Amygdala (tissue), 56 donors: ENCODE results near the gene CORO6.
A peak's percentile ranks its signal among the peaks of the same experiment; 100 is the strongest.

Source experiments
- DNase-seq, 56 donors: peaks; one replicate each; lab custom pipeline; 2025; lab: John Stamatoyannopoulos, UW

CORO6 gene

DNA sequence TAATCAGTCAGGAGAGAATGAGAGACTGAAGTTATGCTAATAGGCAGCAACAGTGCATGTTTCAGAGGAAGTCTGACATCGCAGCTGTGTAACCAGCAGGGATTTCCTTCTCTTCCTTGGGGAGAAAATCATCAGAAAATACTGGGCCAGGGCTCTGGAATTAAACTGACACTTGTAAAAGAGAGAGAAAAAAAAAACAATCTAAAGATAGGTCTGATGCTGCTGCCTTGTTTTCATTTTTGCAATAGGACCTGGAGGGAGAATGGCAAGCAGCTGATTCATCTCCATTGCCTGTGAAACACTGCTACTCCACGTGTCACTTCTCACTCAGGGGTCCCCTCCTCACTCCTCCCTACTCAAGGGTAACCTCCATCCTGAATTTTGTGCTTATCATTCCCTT, 17.7 kb upstream of the CORO6 start:
- no peak for DNase-seq

DNA sequence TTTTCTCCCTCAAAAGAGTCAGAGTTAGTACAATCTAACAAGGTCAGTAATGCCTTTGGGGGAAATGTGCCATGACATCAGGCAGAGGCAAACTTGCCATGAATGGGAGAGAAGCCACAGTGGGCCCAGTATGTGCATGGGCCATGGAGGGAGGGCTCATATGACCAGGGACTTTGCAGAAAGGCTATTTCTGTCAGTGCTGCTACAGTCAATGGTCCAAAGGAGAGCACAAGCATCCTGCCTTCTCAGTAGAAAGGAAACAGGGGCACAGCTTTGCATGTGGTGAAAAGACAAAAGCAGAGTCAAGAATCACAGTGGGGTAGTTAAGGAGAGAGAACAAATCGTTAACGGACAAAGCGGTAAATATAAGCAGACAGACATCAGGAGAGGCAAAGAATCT, 11.2 kb upstream of the CORO6 start:
- peak in 3 of 56 donors; percentile 12 to 24 (median 23) for DNase-seq

DNA sequence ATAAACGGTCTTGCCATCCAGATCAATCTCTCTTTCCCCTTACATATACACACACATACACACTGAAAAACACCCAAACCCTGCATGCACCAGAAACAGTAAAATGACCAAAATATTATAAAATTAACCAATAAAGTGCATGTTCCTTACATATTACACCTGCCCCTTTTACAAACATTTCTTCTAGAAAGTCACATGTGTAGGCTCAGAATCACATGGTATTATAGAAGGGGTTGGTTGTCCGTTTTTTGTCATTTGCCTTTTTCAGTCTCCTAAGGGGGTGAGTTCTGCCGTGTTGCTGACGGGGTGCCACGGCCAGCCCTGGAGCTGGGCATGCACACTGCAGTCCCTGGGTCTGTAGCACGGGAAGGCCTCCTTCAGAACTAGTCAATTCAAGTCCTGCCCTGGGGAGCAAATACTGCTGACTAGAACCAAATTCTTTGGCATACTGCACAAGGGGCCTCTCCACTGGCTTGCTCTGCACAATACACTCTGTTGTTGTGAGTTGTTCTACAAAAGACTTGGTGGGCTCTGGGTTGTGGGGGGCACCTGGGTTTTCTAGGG, 8.0 kb upstream of the CORO6 start:
- DNase-seq: no peak

DNA sequence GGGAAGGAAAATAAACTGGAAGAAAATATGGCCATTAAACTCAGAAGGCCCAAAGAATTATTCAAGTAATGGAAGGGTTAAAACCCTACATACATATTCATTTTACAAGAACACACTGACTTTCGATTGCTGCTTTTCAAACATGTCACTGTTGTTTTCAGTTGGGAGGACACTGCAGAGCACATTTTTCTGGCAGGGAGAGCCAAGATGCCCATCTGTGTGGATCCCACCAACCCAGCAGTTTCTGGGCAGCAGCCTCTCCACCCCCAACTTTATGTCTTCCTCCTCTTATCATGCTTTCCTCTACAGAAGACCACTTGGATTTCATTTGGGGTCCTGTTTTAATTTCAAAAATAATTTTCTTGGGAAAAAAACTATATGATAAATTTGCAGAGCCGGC, 7.1 kb upstream of the CORO6 start:
- DNase-seq: no peak

DNA sequence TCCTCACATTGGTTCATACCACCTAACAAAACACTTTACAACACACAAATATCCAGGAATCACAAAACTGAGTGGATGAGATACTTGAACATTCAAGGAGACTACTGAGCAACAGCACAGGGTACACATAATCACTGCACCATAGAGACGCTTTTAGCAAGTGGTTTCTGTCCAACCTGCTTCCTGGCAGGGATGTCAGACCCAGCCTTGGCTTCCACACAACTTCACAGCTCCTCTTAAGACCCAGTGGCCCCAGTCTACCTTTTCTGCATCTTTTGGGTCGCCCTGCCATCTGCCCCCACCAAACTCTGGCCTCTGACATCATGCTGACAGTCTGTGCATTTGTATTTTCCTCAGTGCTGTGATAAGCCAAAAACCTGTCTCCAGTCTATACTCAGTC, 5.9 kb upstream of the CORO6 start:
- DNase-seq: no peak

DNA sequence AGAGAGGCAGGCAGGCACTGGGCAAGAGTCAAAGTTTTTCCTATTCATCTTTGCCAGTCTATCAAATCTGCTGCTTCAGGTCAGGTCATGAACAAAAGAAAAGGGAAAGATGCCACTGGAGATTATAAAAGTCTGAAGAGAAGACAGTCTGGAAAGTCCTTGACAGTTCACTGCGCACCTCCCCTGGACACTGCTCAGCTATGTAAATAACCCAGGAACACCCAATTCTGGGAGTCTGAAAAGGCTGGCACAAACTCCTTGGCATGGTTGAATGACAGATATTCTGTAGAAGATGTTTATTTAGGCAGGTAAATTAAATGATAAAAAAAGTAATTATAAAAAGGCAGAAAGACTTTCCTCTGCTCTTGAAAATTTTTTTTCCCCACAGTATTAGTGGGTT, 5.2 kb upstream of the CORO6 start:
- DNase-seq: no peak

DNA sequence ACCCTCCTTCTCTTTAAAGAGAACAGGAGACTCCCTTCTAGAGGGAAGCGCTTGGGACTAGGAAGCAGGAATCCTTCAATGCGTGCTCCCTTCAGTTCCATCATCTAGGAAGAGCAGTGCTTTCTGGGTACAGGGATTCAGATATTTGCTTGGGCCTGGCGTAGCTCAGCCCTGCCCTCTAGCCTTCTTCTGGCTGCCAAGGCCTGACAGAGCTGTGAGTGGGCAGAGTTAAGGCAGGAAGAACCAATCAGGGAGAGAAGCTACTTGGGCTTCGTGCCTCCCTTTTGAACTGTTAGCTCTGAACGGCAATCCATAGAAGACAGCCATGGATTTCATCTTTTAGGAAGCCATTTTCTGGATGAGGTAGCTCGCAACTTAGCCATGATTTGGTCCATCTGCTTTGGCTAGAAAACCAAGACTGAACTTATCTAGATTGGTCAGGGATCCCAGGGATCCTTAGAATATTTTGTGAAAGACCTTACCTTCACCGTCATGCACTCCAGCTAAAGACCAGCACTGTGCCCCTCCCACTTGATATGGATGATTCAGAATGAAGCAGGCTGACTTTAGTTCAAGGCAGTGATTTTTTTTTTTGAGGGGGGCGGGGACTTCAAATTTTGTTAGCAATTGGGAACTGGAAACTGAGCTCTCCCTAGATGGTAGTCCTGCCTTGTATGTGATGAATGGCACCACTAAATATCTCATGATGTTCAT, 2.5 kb upstream of the CORO6 start:
- DNase-seq: peak in 34 of 56 donors; percentile 14 to 82 (median 47)

DNA sequence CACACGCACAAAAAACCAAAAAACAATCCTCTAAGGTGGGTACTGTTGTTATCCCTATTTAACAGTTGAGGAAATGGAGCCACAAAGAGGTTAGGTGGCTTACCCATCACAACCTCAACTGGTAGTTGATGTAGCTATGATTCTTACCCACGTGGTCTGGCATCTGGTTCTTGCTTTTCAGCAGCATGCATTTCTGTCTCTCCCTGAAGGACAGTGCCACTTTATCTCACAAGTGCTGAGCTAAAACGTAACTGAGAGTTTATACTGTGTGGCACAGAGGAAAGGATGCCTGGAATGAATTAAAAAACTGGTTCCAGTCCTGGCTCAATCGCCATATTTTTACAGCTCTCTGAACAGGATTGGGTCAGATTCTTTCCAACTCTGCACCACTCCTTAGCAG, 1.9 kb upstream of the CORO6 start:
- no peak for DNase-seq

DNA sequence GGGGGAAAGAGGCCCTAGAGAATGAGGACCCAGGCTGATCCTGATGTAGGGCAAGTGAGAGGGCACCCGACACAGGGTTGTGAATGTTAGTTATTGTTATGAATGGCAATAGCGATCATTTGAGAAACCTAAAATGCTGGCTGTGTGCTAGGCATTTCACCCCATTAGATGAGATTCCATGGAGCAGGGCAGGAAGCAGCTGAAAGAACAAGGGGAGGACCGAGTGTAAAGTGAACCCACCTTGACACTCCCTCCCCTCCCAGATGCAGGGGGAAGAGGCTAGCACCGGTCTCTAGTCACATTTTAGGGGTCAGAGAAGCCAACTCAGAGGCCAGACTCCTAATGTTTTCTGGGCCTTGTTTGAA, 553 bp upstream of the CORO6 start:
- no peak for DNase-seq

DNA sequence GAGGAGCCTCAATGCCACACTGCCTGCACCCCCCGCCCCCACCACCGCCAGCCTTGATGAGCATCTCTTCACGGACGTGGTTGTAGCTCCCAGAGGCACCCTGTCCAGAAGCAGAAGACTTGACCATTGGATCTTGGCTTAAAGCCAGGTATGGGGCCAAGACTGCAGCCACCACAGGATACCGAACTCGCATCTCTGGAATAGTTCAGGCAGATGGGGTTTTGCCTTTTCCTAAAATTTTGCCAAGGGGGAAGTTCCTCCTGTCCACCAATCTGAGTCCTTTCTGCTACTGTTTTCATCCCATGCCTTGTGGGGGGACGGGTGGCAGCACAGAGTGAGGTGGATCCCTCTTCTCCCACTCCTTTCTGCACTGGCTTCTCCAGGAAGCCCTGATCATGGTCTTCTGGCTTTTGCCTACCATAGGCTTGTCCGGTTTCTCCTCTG, 939 bp downstream of the CORO6 start:
- DNase-seq: no peak

DNA sequence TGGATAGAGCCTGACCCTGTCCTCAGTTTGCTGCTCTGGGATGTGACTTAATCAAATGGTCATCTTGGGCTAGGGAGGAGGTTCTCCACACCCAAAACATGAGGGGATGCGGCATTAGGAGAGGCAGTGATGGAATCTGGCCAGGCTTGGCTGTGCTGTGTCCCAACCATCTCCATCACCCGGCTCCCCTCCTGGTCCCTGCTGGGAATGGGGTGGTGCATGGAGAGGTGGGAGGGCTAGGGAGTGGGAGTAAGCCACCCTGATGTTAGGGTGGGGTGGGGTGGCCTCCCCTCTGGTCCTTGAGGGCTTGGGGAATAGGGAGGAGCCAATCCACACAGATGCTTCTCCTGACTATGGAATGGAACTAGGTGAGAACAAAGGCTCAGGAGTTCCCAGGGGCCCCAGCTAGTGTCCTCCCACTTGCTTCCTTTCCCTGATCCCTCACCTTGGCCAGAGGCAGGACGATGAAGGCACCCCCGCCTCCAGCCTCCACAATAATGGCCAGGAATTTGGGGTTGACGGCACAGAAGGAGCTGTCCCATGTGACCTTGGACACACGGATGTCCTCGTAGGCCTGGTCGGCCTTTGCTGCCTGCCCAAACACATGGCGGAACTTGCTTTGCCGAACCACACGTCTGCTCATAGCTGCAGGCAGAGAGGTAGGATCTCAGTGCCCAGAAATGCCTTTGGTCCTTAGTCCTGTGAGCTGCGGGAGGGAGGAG, 1.8 kb downstream of the CORO6 start:
- DNase-seq: no peak

DNA sequence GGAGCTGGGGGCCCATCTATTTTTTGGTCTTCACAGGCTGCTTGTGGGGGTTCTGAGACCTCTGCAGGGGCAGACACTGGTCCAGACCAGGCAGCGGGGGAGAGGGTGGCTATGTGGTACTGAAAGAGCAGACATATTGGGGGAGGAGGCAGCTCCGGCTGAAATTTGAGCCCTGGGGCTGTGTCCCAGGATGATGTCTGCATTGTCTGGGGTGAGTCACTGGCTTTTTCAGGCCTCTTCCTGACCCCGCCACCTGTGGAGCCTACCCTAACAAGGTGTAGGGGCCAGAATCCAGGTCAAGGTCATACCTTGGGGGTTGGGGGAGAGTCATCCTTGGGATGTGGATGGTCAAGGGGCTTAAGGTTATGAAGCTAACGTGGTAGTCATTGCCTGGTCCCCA, 2.4 kb downstream of the CORO6 start:
- DNase-seq: no peak

DNA sequence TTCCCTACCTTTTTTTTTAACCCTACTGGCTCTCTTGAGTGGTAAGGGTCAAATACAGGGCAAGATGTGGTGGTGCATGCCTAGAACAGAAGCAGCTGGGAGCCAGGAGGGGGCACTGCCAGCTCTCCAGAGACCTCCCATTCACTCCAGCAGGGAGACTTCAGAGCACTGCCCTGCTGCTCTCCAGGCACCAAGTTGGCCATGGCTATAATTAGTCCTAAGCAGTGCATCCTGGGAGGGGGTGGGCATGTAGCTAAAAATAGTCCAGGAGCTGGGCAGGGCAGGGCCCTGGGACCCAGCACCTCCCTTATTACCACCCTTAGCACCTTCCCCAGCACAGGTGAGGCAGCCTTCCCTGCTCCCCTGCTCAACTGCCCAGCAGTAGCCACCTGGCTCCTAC, 3.5 kb downstream of the CORO6 start:
- peak in 5 of 56 donors; percentile 19 to 34 (median 23) for DNase-seq

DNA sequence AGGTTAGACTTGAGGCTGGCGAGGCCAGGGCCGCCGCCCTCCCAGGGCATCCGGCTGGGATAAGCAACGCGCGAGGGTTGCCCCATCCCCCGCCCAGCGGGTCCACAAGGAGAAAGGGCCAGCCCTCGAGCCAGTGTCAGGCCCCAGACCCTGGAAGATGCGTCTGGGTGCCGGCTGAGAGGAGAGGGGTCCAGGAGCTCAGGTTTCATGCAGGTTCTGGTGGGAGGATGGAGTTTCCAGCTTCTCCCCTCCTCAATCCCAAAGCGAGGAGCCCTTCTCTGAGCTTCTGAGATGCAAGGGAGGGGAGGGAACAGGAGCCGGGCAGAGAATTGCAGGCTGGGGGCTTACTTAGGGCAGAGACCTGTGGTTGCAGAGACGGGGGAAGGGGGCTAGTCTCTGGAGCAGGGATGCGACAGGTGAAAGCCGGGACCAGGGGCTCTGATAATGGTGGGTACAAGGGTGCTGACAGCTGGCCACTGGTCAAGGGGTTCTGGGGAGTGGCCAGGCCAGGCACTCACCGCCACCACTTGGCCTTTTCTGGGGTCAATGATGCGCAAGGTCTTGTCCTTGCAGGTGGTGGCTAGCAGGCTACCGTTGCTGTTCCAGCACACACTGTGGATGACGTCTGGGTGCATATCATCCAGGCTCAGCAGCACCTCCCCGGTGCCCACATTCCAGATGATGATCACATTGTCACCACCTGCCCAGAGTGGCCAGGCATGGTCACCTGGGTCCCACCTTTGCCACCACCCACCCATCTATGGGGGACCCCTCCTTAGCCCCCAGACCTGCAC, 4.2 kb downstream of the CORO6 start:
- no peak for DNase-seq

DNA sequence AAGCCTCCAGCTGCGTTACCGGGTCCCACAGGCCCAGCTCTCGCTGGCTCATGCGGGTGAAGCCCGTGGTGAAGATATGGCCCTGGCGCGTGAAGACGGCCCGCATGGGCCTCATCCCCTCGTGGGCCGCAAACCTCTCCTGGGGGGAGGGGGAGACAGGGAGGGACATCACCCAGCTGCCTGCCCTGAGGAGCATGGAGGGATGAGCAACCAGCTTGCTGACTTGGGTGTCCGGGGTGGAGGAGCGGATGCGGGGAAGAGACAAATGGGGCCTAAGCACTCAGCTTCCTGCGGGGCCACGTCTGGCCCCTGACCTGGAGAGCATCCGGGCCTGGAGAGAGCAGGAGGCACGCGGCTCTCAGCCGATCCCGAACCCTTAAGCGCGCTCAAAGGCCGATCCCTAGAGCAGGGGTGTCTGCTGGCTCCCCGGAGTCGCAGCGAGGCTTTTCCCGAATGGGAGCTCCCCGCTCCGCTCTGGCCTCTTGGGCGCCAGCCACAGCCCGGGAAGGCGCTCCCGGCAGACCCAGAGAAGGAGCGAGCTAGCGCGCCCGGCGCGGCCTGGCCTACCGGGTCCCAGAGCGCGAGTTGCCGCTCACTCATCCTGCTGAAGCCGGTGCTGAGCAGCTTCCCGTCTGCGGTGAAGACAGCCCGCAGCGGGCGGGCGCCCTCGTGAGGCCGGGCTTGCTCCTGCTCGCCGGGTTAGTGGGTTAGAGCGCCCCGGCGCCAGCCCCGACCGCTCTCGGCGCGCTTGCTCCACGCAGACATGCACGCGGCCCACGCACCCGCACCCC, 5.0 kb downstream of the CORO6 start:
- peak in 46 of 56 donors; percentile 19 to 82 (median 60) for DNase-seq

DNA sequence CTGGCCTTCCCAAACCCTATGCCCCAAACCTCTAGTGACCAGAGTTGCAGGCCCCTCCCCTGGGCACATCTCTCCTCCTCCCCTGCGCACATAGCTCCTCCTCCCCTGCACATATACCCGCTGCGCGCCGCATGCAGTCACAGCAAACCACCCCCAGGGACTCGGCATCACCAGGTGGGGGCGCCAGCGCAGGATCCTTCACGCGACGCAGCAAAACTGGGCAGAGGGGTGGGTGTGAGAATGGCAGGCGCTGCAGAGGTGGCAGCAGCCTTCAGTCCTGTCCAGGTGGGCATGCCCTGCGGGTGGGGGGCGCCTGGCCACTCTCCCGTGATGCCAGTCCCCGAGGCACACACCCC, 5.6 kb downstream of the CORO6 start:
- peak in 50 of 56 donors; percentile 25 to 86 (median 71) for DNase-seq

DNA sequence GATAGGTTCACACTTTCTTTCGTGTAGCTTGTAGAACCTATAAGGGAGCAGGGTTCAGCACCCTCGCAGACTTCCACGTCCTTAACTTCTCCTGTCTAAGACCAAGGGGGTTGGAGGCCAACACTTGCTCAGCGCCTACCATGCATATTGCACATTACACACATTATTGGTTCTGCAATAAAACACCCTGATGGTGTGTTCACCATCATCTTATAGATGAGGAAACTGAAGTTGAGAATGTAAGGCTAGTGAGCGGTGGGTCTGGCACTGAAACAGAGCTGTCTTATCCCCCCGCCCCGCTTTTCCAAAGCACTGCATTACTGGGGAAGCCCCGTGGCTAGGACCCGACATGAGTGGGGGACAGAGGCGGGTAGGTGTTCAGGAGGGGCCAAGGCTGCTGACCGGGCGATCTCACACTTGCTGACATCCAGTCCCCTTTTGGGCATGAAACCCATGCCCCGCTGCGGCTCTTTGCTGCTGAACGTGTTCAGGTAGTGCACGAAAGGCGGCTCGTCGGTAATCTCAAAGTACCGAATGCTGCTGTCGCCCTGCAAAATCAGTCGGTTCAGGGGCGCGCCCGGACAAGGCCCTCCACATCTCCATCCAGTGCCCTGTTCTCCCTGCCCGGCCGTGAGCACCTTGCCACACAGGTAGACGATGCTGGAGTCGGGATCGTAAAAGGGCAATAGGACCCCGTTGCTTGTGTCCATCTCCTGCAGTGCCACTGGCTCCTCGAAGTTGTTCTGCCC, 6.2 kb downstream of the CORO6 start:
- DNase-seq: no peak

DNA sequence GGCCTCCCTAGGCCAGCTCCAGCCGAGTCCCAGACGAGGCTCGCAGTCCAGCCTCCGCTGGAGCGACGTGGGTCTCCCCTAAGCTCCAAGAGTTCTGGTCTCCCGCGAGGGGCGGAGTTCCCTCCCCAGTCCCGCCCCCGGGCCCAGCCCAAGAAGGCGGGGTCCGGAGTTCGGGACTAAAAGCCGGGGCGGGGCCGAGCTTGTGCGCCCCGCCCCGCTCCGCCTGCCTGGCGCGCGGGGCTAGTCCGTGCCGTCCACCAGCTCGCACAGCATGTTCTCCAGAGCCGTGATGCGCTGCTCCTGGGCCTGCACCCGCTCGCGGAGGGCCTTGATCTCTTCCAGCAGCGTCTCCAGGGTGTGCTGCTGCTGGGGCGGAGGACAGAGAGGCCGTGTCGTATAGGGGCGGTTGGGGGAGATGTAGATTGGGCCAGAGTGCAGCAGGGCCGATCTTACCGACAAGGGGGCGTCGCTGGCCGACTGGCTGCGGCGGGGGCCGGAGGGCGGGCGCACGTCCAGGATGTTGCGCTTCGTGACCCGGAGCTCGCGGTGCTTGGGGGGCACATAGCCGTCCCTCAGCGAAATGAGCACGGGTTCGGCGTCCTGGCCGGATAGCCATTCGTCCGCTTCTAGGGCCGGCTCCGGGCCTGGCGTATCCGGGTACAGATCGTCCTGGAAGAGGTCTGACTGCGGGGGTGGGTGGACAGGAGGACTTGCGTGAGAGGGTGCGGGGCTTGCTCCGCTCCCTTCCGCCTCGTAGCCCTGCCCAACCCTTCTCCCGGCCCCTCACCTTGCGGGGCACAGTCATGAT, 7.0 kb downstream of the CORO6 start:
- peak in 54 of 56 donors; percentile 40 to 95 (median 82) for DNase-seq

DNA sequence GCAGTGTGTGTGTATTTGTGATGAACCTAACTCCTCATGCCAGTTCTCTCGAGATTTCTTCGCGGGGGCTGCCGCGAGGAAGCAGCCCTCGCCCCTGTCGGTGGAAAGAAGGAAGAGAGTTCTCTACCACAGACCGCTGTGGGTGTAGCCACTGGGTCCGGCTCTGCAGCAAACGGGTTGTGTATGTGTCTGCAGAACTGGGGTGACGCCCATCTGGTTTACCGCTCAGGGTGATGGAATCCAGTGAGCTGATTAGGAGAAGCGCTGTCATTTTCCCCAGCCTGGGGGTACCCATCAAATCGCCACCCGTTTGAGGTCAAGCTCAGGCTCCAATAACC, 7.7 kb downstream of the CORO6 start:
- DNase-seq: peak in 12 of 56 donors; percentile 35 to 70 (median 57)
